GM23338 (cell line): ENCODE data around the gene NELFA. TPM values are rescaled to one million over a fixed set of nuclear protein-coding genes. Genes with fewer than 3 reads are reported as not detected.

Experiments used
- CREB1 ChIP-seq: fragments of 250-450 bp; sonication (Bioruptor Pico); IDR thresholded peaks from 2 replicates; pipeline ENCODE4 v1.5.0; 2020; ENCODE audit warnings: low read depth, mild to moderate bottlenecking, moderate library complexity
- EZH2 ChIP-seq: fragments of 200-600 bp; sonication (generic); IDR thresholded peaks from one replicate; pipeline ENCODE4 v1.8.0; 2017; ENCODE audit warnings: antibody characterized with exemption, mild to moderate bottlenecking, low read depth; ENCODE audit not compliant: unreplicated experiment
- EZH2phosphoT487 ChIP-seq: fragments of 200-600 bp; sonication (generic); IDR thresholded peaks from one replicate; pipeline ENCODE4 v1.8.1; 2018; ENCODE audit warnings: antibody characterized with exemption; ENCODE audit not compliant: unreplicated experiment
- JUNB ChIP-seq: IDR thresholded peaks from one replicate; pipeline ENCODE4 v1.6.1; 2016; ENCODE audit warnings: antibody characterized with exemption; ENCODE audit not compliant: unreplicated experiment
- NANOG ChIP-seq: IDR thresholded peaks from 2 replicates; pipeline ENCODE4 v1.6.1; 2016; ENCODE audit warnings: antibody characterized with exemption, borderline replicate concordance
- STAT1 ChIP-seq: IDR thresholded peaks from one replicate; pipeline ENCODE4 v1.6.1; 2016; ENCODE audit warnings: antibody characterized with exemption; ENCODE audit not compliant: unreplicated experiment
- ZNF114 ChIP-seq: fragments of 250-450 bp; sonication (Bioruptor Pico); IDR thresholded peaks from 2 replicates; pipeline ENCODE4 v1.5.0; 2020; ENCODE audit warnings: mild to moderate bottlenecking, moderate library complexity
- ZNF331 ChIP-seq: fragments of 250-450 bp; sonication (Bioruptor Pico); IDR thresholded peaks from 2 replicates; pipeline ENCODE4 v1.5.0; 2020; ENCODE audit warnings: low read depth, mild to moderate bottlenecking, moderate library complexity
- polyA plus RNA-seq: library from polyadenylated mRNA; unstranded; fragments of >200 nt; fragmentation: Nextera tagmentation; extraction: Ambion mirVana; gene quantifications from 2 replicates; pipeline ENCODE4 v1.2.1, GENCODE V29; 2016
- total RNA-seq: library from RNA; depleted of rRNA; stranded (reverse); fragments of >200 nt; shearing (Covaris generic); gene quantifications from 2 replicates; pipeline ENCODE4 v1.2.3, GENCODE V29; 2014
- TF ChIP-seq, protein P1 (sequence below): fragments of 250-450 bp; sonication (Bioruptor Pico); IDR thresholded peaks from 2 replicates; pipeline ENCODE4 v1.5.0; 2020; ENCODE audit warnings: mild to moderate bottlenecking, moderate library complexity
- TF ChIP-seq, protein P2 (sequence below): IDR thresholded peaks from 2 replicates; pipeline ENCODE4 v1.6.1; 2016; ENCODE audit warnings: antibody characterized with exemption

The NELFA gene
- total and polyA plus RNA-seq, 2 experiments from 2014 or later: 62.8 to 63.3 TPM

DNA sequence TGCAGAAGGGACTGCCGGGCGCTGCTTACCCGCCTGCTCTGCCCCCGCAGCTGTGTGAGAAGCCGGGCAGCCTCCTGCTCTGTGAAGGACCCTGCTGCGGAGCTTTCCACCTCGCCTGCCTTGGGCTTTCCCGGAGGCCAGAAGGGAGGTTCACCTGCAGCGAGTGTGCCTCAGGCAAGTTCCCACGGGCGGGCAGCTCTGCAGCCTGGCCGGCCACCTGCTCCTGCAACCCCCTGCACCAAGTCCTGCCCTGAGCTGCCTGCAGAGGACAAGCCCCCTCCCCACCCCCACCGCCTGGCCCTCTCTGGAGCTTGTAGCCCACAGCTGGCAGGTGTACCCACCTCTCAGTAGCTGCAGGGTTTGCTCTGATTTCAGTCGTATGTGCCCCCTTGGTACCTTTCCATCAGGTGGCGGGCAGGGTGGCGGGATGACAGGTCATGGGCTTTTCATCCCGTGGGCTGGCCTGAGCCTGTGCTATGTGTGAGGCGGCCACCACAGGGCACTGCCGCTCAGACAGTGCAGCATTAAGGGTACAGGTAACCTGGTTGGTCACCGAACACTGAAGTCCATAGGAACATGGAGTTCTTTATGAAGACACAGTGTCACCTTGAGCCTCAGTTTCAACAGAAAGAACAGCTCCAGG is 56.6 kb downstream of the NELFA start (continued):
- TF ChIP-seq, protein P1, sequence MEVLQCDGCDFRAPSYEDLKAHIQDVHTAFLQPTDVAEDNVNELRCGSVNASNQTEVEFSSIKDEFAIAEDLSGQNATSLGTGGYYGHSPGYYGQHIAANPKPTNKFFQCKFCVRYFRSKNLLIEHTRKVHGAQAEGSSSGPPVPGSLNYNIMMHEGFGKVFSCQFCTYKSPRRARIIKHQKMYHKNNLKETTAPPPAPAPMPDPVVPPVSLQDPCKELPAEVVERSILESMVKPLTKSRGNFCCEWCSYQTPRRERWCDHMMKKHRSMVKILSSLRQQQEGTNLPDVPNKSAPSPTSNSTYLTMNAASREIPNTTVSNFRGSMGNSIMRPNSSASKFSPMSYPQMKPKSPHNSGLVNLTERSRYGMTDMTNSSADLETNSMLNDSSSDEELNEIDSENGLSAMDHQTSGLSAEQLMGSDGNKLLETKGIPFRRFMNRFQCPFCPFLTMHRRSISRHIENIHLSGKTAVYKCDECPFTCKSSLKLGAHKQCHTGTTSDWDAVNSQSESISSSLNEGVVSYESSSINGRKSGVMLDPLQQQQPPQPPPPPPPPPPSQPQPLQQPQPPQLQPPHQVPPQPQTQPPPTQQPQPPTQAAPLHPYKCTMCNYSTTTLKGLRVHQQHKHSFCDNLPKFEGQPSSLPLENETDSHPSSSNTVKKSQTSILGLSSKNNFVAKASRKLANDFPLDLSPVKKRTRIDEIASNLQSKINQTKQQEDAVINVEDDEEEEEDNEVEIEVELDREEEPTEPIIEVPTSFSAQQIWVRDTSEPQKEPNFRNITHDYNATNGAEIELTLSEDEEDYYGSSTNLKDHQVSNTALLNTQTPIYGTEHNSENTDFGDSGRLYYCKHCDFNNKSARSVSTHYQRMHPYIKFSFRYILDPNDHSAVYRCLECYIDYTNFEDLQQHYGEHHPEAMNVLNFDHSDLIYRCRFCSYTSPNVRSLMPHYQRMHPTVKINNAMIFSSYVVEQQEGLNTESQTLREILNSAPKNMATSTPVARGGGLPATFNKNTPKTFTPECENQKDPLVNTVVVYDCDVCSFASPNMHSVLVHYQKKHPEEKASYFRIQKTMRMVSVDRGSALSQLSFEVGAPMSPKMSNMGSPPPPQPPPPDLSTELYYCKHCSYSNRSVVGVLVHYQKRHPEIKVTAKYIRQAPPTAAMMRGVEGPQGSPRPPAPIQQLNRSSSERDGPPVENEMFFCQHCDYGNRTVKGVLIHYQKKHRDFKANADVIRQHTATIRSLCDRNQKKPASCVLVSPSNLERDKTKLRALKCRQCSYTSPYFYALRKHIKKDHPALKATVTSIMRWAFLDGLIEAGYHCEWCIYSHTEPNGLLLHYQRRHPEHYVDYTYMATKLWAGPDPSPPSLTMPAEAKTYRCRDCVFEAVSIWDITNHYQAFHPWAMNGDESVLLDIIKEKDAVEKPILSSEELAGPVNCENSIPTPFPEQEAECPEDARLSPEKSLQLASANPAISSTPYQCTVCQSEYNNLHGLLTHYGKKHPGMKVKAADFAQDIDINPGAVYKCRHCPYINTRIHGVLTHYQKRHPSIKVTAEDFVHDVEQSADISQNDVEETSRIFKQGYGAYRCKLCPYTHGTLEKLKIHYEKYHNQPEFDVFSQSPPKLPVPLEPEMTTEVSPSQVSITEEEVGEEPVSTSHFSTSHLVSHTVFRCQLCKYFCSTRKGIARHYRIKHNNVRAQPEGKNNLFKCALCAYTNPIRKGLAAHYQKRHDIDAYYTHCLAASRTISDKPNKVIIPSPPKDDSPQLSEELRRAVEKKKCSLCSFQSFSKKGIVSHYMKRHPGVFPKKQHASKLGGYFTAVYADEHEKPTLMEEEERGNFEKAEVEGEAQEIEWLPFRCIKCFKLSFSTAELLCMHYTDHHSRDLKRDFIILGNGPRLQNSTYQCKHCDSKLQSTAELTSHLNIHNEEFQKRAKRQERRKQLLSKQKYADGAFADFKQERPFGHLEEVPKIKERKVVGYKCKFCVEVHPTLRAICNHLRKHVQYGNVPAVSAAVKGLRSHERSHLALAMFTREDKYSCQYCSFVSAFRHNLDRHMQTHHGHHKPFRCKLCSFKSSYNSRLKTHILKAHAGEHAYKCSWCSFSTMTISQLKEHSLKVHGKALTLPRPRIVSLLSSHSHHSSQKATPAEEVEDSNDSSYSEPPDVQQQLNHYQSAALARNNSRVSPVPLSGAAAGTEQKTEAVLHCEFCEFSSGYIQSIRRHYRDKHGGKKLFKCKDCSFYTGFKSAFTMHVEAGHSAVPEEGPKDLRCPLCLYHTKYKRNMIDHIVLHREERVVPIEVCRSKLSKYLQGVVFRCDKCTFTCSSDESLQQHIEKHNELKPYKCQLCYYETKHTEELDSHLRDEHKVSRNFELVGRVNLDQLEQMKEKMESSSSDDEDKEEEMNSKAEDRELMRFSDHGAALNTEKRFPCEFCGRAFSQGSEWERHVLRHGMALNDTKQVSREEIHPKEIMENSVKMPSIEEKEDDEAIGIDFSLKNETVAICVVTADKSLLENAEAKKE (CRISPR knock-in tag): no peak
- TF ChIP-seq ZNF331 (CRISPR knock-in tag) (no peak), ZNF114 (CRISPR knock-in tag) (no peak), EZH2phosphoT487 (no peak), STAT1 (no peak), NANOG (no peak), EZH2 (no peak), JUNB (no peak), CREB1 (CRISPR knock-in tag) (no peak)
- TF ChIP-seq, protein P2, sequence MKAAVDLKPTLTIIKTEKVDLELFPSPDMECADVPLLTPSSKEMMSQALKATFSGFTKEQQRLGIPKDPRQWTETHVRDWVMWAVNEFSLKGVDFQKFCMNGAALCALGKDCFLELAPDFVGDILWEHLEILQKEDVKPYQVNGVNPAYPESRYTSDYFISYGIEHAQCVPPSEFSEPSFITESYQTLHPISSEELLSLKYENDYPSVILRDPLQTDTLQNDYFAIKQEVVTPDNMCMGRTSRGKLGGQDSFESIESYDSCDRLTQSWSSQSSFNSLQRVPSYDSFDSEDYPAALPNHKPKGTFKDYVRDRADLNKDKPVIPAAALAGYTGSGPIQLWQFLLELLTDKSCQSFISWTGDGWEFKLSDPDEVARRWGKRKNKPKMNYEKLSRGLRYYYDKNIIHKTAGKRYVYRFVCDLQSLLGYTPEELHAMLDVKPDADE: no peak
